Dermis blood vessel endothelial cell (primary cell): ENCODE data around the gene PRAMEF5. TPM values are rescaled to one million over a fixed set of nuclear protein-coding genes. Genes with fewer than 3 reads are reported as not detected.
"Not testable (repeated sequence)": the region's sequence is repeated elsewhere in the genome, so short reads cannot be mapped to it uniquely, and the experiment has no call there.

Source experiments
- DNase-seq: peaks from one replicate; pipeline ENCODE4 v3.0.0; 2010
- total RNA-seq: library from RNA; depleted of rRNA; stranded (reverse); fragments of >200 nt; gene quantifications from 2 replicates; pipeline ENCODE4 v1.2.3, GENCODE V29; 2014

The PRAMEF5 gene
- total RNA-seq, 1 donor from 2014 or later = not detected

- not testable (repeated sequence) for DNase-seq
These were observed 25.6 kb downstream of the PRAMEF5 start for GRCh38 chr1:13279617-13280016.

GRCh38 chr1:13285037-13285436 lies 31.0 kb downstream of the PRAMEF5 start, which contains the start of gene PRAMEF8:
Gene PRAMEF8, minus strand, starts transcription at chr1:13285137. Its CDS starts 1,046 bp downstream, at chr1:13284091.
- DNase-seq = not testable (repeated sequence)

- DNase-seq = not testable (repeated sequence)
These were observed 35.0 kb downstream of the PRAMEF5 start for GRCh38 chr1:13289030-13289429.

GRCh38 chr1:13297216-13297931 lies 43.4 kb downstream of the PRAMEF5 start:
- DNase-seq = not testable (repeated sequence)

- not testable (repeated sequence) for DNase-seq
These were observed 44.7 kb downstream of the PRAMEF5 start for GRCh38 chr1:13298699-13299098.

- not testable (repeated sequence) for DNase-seq
These were observed 48.2 kb downstream of the PRAMEF5 start for GRCh38 chr1:13302197-13302596.

GRCh38 chr1:13303239-13303638 lies 49.2 kb downstream of the PRAMEF5 start, which contains the start of gene PRAMEF33:
Gene PRAMEF33, plus strand, starts transcription at chr1:13303539. Its CDS starts 2,416 bp downstream, at chr1:13305955.
- DNase-seq = not testable (repeated sequence)

Other genes starting within 250 kb of the PRAMEF5 start
- gene PRAMEF27, start 197.6 kb upstream of the PRAMEF5 start, total RNA-seq = not detected in 2 replicates
- gene HNRNPCL3, start 193.4 kb upstream of the PRAMEF5 start, total RNA-seq = not detected in 2 replicates
- gene PRAMEF25, start 183.4 kb upstream of the PRAMEF5 start, total RNA-seq = not detected in 2 replicates
- not detected in 2 replicates for gene HNRNPCL2, start 137.3 kb upstream of the PRAMEF5 start, total RNA-seq
- not detected in 2 replicates for gene PRAMEF26, start 98.2 kb upstream of the PRAMEF5 start, total RNA-seq
- not detected in 2 replicates for gene HNRNPCL4, start 88.6 kb upstream of the PRAMEF5 start, total RNA-seq
- gene PRAMEF9, start 82.3 kb upstream of the PRAMEF5 start, total RNA-seq = not detected in 2 replicates
- gene PRAMEF13, start 52.8 kb upstream of the PRAMEF5 start, total RNA-seq = not detected in 2 replicates
- not detected in 2 replicates for gene PRAMEF18, start 28.0 kb upstream of the PRAMEF5 start, total RNA-seq
- gene PRAMEF8, start 30.9 kb downstream of the PRAMEF5 start, total RNA-seq = not detected in 2 replicates
- gene PRAMEF33, start 49.3 kb downstream of the PRAMEF5 start, total RNA-seq = not detected in 2 replicates
- gene PRAMEF15, start 61.4 kb downstream of the PRAMEF5 start, total RNA-seq = not detected in 2 replicates
- not detected in 2 replicates for gene PRAMEF14, start 92.9 kb downstream of the PRAMEF5 start, total RNA-seq
- gene PRAMEF19, start 117.7 kb downstream of the PRAMEF5 start, total RNA-seq = not detected in 2 replicates
- gene PRAMEF17, start 135.4 kb downstream of the PRAMEF5 start, total RNA-seq = not detected in 2 replicates
- not detected in 2 replicates for gene PRAMEF20, start 156.3 kb downstream of the PRAMEF5 start, total RNA-seq